ENCODE measurements around the gene ARHGAP26. TPM values are rescaled to one million over a fixed set of nuclear protein-coding genes. Genes with fewer than 3 reads are reported as not detected.
"Not testable (repeated sequence)": the region's sequence is repeated elsewhere in the genome, so short reads cannot be mapped to it uniquely, and the experiment has no call there.

ARHGAP26 gene
- total RNA-seq, 1 donor from 2014 or later = 14.1 TPM

- Mint-ChIP-seq H3K27ac (ENCODE audit: unreplicated experiment) (no peak overlapping the region), H3K4me1 (ENCODE audit: unreplicated experiment) (peaks cover 10% of the 10 kb centered on the region), H3K27me3 (ENCODE audit: unreplicated experiment) (no peaks in the 10 kb centered on the region), H3K9me3 (ENCODE audit: unreplicated experiment) (no peaks in the 10 kb centered on the region), H3K4me3 (ENCODE audit: unreplicated experiment) (no peak overlapping the region), H3K36me3 (ENCODE audit: unreplicated experiment) (peaks cover 2% of the 10 kb centered on the region)
- DNase-seq (ENCODE audit: extremely low spot score, unreplicated experiment) = no peak
- no peak for TF ChIP-seq CTCF (IDR thresholded peaks at IDR 0.05)
Measured at GRCh38 chr5:142925795-142926194, 155.6 kb downstream of the ARHGAP26 start.

- Mint-ChIP-seq H3K27ac (ENCODE audit: unreplicated experiment) (no peak overlapping the region), H3K36me3 (ENCODE audit: unreplicated experiment) (peaks cover 2% of the 10 kb centered on the region), H3K4me1 (ENCODE audit: unreplicated experiment) (peaks cover 10% of the 10 kb centered on the region), H3K9me3 (ENCODE audit: unreplicated experiment) (no peaks in the 10 kb centered on the region), H3K27me3 (ENCODE audit: unreplicated experiment) (no peaks in the 10 kb centered on the region), H3K4me3 (ENCODE audit: unreplicated experiment) (no peak overlapping the region)
- no peak for DNase-seq (ENCODE audit: extremely low spot score, unreplicated experiment)
- TF ChIP-seq CTCF (IDR thresholded peaks at IDR 0.05) = no peak
Measured at GRCh38 chr5:142926549-142926948, 156.4 kb downstream of the ARHGAP26 start.

GRCh38 chr5:142928999-142929398 lies 158.8 kb downstream of the ARHGAP26 start:
- not testable (repeated sequence) for DNase-seq (ENCODE audit: extremely low spot score, unreplicated experiment); H3K27ac Mint-ChIP-seq (ENCODE audit: unreplicated experiment); H3K4me1 Mint-ChIP-seq (ENCODE audit: unreplicated experiment); H3K9me3 Mint-ChIP-seq (ENCODE audit: unreplicated experiment); H3K27me3 Mint-ChIP-seq (ENCODE audit: unreplicated experiment); H3K36me3 Mint-ChIP-seq (ENCODE audit: unreplicated experiment); H3K4me3 Mint-ChIP-seq (ENCODE audit: unreplicated experiment)

GRCh38 chr5:142929587-142929986 lies 159.4 kb downstream of the ARHGAP26 start:
- no peak for TF ChIP-seq CTCF (IDR thresholded peaks at IDR 0.05)
- Mint-ChIP-seq H3K36me3 (ENCODE audit: unreplicated experiment) (peaks cover 10% of the 10 kb centered on the region), H3K27ac (ENCODE audit: unreplicated experiment) (no peak overlapping the region), H3K4me1 (ENCODE audit: unreplicated experiment) (peaks cover 4% of the 10 kb centered on the region), H3K9me3 (ENCODE audit: unreplicated experiment) (no peaks in the 10 kb centered on the region), H3K4me3 (ENCODE audit: unreplicated experiment) (no peak overlapping the region), H3K27me3 (ENCODE audit: unreplicated experiment) (no peaks in the 10 kb centered on the region)
- DNase-seq (ENCODE audit: extremely low spot score, unreplicated experiment) = no peak

- no peak for DNase-seq (ENCODE audit: extremely low spot score, unreplicated experiment)
- H3K4me3 Mint-ChIP-seq (ENCODE audit: unreplicated experiment) = no peak overlapping the region
- H3K27ac Mint-ChIP-seq (ENCODE audit: unreplicated experiment) = no peak overlapping the region
- H3K27me3 Mint-ChIP-seq (ENCODE audit: unreplicated experiment) = no peaks in the 10 kb centered on the region
- no peak for TF ChIP-seq CTCF (IDR thresholded peaks at IDR 0.05)
- H3K36me3 Mint-ChIP-seq (ENCODE audit: unreplicated experiment) = peaks cover 10% of the 10 kb centered on the region
- no peaks in the 10 kb centered on the region for H3K9me3 Mint-ChIP-seq (ENCODE audit: unreplicated experiment)
- H3K4me1 Mint-ChIP-seq (ENCODE audit: unreplicated experiment) = peaks cover 6% of the 10 kb centered on the region
Measured at GRCh38 chr5:142930395-142931110, 160.4 kb downstream of the ARHGAP26 start.

All from osteocyte (in vitro differentiated cells).